ENCODE measurements around the gene TMEM109. TPM values are rescaled to one million over a fixed set of nuclear protein-coding genes. Genes with fewer than 3 reads are reported as not detected.

TMEM109 gene
- total and polyA plus RNA-seq, 2 of the 13 experiments (the other 11 are each of a cell fraction or from before 2014, with no cell fraction given), result 7.7 to 18.0 TPM

DNA sequence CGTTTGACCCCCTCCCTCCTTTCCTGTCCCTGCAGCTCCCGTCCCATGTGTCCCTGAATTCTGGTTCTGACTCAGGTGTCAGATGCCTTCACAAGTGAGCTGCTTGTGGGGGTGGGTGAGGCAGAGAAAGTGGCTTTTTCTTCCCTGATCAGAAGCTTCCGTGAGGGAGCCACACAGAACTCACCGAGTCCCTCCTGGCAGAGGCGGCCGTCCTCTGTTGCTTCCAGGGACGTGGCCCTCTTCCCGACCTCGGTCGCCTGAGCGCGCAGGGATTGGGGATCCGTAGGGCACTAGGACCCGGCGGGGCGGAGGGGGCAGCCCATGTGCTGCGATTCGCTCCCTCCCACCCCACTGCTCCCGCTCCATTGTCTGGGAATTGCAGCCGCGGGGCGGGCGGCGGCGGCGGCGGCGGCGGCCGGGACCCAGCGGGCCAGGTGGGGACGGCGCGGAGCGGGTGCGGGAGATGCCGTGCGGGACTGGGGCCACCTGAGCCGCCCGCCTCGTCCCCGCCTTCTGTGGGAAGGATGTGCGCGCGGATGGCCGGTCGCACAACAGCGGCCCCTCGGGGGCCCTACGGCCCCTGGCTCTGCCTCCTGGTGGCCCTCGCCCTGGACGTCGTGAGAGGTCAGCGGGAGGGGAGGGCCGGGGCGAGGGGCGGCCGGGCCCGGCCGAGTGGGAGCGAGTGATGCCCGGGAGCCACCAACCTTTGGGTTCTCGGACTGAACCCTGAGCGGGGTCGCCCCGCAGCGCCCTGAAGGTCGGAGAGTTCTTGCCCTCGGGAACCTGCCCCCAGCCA is 10.3 kb downstream of the TMEM109 start, which contains the start of gene TMEM132A (continued):
- TF ChIP-seq AHDC1 (CRISPR knock-in tag; IDR thresholded peaks at IDR 0.05; ENCODE audit: borderline replicate concordance) (no peak), SRY (CRISPR knock-in tag; IDR thresholded peaks at IDR 0.05) (0 out of 2 replicates have a peak, but pooled peaks have one; percentile 31), REXO4 (CRISPR knock-in tag; IDR thresholded peaks at IDR 0.05; ENCODE audit: borderline replicate concordance) (no peak), ZNF572 (CRISPR knock-in tag; IDR thresholded peaks at IDR 0.05) (no peak), ZNF337 (CRISPR knock-in tag; IDR thresholded peaks at IDR 0.05; ENCODE audit: borderline replicate concordance, low read depth) (no peak; the same call in 1 of the 2 replicates), ZNF552 (CRISPR knock-in tag; IDR thresholded peaks at IDR 0.05; ENCODE audit: borderline replicate concordance) (no peak), ZNF275 (CRISPR knock-in tag; IDR thresholded peaks at IDR 0.05; ENCODE audit: borderline replicate concordance) (no peak), ZBTB49 (CRISPR knock-in tag; IDR thresholded peaks at IDR 0.05; ENCODE audit: borderline replicate concordance) (no peak), KDM1A (CRISPR knock-in tag; IDR thresholded peaks at IDR 0.05) (peak; percentile 65; the same call in 1 of the 2 replicates), ZMYM3 (CRISPR knock-in tag; IDR thresholded peaks at IDR 0.05) (peak; percentile 97), ZNF383 (CRISPR knock-in tag; IDR thresholded peaks at IDR 0.05; ENCODE audit: borderline replicate concordance) (no peak), SIN3B (IDR thresholded peaks at IDR 0.05; ENCODE audit: low read length) (no peak), RBAK (CRISPR knock-in tag; IDR thresholded peaks at IDR 0.05) (no peak), PTBP1 (IDR thresholded peaks at IDR 0.05; ENCODE audit: low read depth, low read length, poor library complexity, severe bottlenecking) (no peak), TRIM22 (IDR thresholded peaks at IDR 0.05) (no peak)
- TF ChIP-seq, protein P1, sequence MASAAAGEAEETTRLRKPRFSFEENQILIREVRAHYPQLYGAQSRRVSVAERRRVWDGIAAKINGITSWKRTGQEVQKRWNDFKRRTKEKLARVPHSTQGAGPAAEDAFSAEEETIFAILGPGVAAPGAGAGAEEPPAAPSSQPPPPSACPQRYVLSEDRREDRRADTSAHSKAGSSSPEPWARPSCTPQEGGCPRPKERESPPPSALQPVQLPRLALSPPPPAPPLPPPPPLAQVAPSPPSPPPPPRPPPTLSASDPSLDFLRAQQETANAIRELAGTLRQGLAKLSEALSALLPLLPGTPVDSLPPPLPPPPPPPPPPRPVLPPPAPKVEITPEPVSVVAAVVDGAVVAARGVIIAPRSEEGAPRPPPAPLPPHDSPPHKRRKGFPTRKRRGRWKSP (CRISPR knock-in tag; IDR thresholded peaks at IDR 0.05), result 0 out of 2 replicates have a peak, but pooled peaks have one; percentile 46
